Kidney epithelial cell (primary cell): Measurements from ENCODE around the gene JCHAIN. TPM values are rescaled to one million over a fixed set of nuclear protein-coding genes. Genes with fewer than 3 reads are reported as not detected.
"Not testable (repeated sequence)": the region's sequence is repeated elsewhere in the genome, so short reads cannot be mapped to it uniquely, and the experiment has no call there.

Experiments
- DNase-seq: peaks from one replicate; pipeline ENCODE4 v3.0.0-alpha.2; 2010; ENCODE audit warnings: low read depth
- H3K27me3 ChIP-seq: 2 replicates; pipeline ENCODE4 v1.6.0; 2011; ENCODE audit warnings: low read length; ENCODE audit not compliant: control insufficient read depth, insufficient read depth
- H3K36me3 ChIP-seq: 2 replicates; pipeline ENCODE4 v1.5.1; 2011; ENCODE audit warnings: low read length; ENCODE audit not compliant: control insufficient read depth, insufficient read depth
- H3K4me3 ChIP-seq: 2 replicates; pipeline ENCODE4 v1.5.1; 2011; ENCODE audit warnings: low read depth, mild to moderate bottlenecking, control low read depth, low read length
- total RNA-seq: library from RNA; depleted of rRNA; stranded (reverse); fragments of >200 nt; gene quantifications from 2 replicates; pipeline ENCODE4 v1.2.3, GENCODE V29; 2015
- TF ChIP-seq, protein P1 (sequence below): IDR thresholded peaks from 2 replicates; pipeline ENCODE4 v1.5.1; 2011; ENCODE audit warnings: mild to moderate bottlenecking, moderate library complexity, low read length, control low read depth, inconsistent platforms; ENCODE audit not compliant: insufficient read depth, poor library complexity, severe bottlenecking

JCHAIN gene
- total RNA-seq, 1 donor from 2014 or later, result not detected

GRCh38 chr4:70674191-70674590, 7.9 kb upstream of the JCHAIN start:
- no peaks in the 10 kb centered on the region for H3K36me3 ChIP-seq
- TF ChIP-seq, protein P1, sequence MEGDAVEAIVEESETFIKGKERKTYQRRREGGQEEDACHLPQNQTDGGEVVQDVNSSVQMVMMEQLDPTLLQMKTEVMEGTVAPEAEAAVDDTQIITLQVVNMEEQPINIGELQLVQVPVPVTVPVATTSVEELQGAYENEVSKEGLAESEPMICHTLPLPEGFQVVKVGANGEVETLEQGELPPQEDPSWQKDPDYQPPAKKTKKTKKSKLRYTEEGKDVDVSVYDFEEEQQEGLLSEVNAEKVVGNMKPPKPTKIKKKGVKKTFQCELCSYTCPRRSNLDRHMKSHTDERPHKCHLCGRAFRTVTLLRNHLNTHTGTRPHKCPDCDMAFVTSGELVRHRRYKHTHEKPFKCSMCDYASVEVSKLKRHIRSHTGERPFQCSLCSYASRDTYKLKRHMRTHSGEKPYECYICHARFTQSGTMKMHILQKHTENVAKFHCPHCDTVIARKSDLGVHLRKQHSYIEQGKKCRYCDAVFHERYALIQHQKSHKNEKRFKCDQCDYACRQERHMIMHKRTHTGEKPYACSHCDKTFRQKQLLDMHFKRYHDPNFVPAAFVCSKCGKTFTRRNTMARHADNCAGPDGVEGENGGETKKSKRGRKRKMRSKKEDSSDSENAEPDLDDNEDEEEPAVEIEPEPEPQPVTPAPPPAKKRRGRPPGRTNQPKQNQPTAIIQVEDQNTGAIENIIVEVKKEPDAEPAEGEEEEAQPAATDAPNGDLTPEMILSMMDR, result no peak
- no peak overlapping the region for H3K4me3 ChIP-seq
- H3K27me3 ChIP-seq, result no peaks in the 10 kb centered on the region
- no peak for DNase-seq

DNA sequence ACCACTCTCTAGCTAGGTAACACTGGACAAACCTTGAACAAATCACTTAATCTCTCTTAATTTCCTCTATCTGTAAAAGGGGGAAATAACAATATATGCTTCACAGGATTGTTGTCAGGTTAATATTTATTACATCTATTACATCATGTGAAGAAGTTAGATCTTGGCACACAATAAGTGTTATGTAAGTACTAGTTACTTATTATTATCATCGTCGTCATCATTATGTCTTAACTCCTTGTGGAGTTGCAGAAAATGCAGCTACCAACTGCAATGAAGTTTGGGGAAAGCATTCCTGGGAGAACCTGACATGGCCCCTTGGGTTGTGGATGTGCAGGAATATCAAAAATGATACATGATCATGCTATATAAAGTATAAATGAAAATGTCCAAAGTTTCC, 4.8 kb upstream of the JCHAIN start:
- DNase-seq, result no peak
- TF ChIP-seq, protein P1, result no peak
- no peaks in the 10 kb centered on the region for H3K36me3 ChIP-seq
- no peak overlapping the region for H3K4me3 ChIP-seq
- no peaks in the 10 kb centered on the region for H3K27me3 ChIP-seq

GRCh38 chr4:70670332-70671014, 4.2 kb upstream of the JCHAIN start:
- DNase-seq, result peak; percentile 49
- Histone ChIP-seq H3K27me3 (no peaks in the 10 kb centered on the region), H3K4me3 (no peak overlapping the region), H3K36me3 (no peaks in the 10 kb centered on the region)
- TF ChIP-seq, protein P1, result no peak

DNA sequence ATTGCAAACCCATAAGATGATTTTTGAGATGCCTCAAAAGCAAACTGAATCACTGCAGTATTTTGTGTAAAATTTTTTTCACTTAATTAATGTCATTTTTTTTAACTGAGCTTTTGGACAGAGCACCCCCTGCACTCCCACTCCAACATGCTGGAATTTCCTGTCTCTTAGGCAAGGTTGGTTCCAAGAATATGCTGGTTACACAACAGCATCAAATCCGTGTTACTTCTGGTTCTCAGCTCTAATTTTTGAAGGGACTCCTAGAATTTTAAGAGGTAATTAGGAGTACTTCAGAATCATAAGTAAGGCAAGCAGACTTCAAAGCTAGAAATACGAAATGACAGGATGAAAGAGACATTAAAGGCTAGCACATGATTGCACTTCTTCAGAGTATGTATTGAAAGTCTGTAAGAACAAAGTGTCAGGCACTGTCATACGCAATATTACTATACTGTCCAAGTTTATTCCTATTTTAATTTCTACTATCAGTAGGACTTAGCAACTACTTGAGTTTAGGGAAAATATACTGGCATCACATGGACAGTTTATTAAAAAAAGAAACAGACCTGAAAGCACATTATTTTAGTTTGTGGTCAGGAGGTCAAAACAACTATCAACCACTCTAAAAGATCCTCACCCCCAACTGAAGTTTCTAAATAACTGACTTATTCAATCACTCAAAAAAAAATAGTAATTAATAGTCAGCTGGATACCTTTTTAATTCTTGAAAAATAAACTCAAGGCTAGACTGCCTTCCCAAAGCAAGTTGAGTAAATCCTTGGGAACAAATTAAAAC, 1.6 kb upstream of the JCHAIN start:
- no peaks in the 10 kb centered on the region for H3K36me3 ChIP-seq
- TF ChIP-seq, protein P1, result no peak
- DNase-seq, result no peak
- H3K4me3 ChIP-seq, result no peak overlapping the region
- H3K27me3 ChIP-seq, result no peaks in the 10 kb centered on the region

DNA sequence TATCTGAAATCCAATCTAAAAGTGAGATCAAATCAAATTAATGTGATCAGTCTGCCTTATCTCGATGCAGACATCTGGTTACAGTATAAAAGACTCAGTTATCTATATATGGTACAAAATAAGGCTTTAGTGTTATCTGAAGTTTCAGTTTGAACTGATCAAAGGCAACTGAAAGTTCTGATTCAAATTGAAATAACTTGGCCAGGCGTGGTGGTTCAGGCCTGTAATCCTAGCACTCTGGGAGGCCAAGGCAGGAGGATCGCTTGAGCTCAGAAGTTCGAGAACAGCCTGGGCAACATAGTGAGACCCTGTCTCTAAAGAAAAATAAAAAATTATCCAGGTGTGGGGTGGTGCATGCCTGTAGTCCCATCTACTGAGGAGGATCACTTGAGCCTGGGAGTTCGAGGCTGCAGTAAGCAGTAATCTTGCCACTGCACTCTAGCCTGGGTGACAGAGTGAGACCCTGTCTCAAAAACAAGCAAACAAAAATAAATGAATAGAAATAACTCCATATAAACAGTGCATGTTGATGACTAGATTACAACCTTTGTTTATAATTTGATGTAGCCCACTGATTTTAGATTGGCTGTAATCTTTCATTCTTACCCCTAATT, 4.9 kb downstream of the JCHAIN start:
- H3K4me3 ChIP-seq, H3K27me3 ChIP-seq, DNase-seq, H3K36me3 ChIP-seq: not testable (repeated sequence)

GRCh38 chr4:70660106-70660505, 6.2 kb downstream of the JCHAIN start:
- DNase-seq, result no peak
- TF ChIP-seq, protein P1, result no peak

More at GRCh38 chr4:70660106-70660505, 6.2 kb downstream of the JCHAIN start:
- H3K36me3 ChIP-seq, result no peaks in the 10 kb centered on the region
- H3K27me3 ChIP-seq, result no peaks in the 10 kb centered on the region
- no peak overlapping the region for H3K4me3 ChIP-seq
